CD14-positive monocyte (primary cell): Measurements from ENCODE around the gene FAM13A. TPM values are rescaled to one million over a fixed set of nuclear protein-coding genes. Genes with fewer than 3 reads are reported as not detected.

Experiments
- DNase-seq, 3 donors: peaks; one replicate each; pipeline ENCODE4 v3.0.0-alpha.2; 2011 to 2022
- H2AFZ ChIP-seq: 2 replicates; pipeline ENCODE4 v1.6.0; 2012; ENCODE audit warnings: mild to moderate bottlenecking, low read depth, low read length, inconsistent platforms; ENCODE audit not compliant: insufficient read depth, poor library complexity, severe bottlenecking
- H3K27ac ChIP-seq, 2 donors: 1 replicate in 1 of 2; 2 replicates in 1 of 2; pipeline ENCODE4 v1.5.1; 2012 to 2013; ENCODE audit warnings: low read length in 2 of 2, control low read depth in 1 of 2, inconsistent platforms in 1 of 2, low read depth in 1 of 2, mild to moderate bottlenecking in 1 of 2
- H3K27me3 ChIP-seq, 2 donors: one replicate each; pipeline versions ENCODE4 v1.6.0 to v1.6.1; 2011 to 2013; ENCODE audit warnings: low read length in 2 of 2; ENCODE audit not compliant: control insufficient read depth in 2 of 2, insufficient read depth in 2 of 2
- H3K36me3 ChIP-seq, 2 donors: replicated peaks in 1 of 2; 1 replicate in 1 of 2; 2 replicates in 1 of 2; pipeline versions ENCODE4 v1.5.1 to v1.6.1; 2012 to 2013; ENCODE audit warnings: low read length in 2 of 2, control low read depth in 1 of 2, inconsistent platforms in 1 of 2, mild to moderate bottlenecking in 1 of 2; ENCODE audit not compliant: insufficient read depth in 2 of 2, control insufficient read depth in 1 of 2
- H3K4me1 ChIP-seq, 2 donors: 1 replicate in 1 of 2; 2 replicates in 1 of 2; pipeline versions ENCODE4 v1.5.1 to v1.6.1; 2012 to 2013; ENCODE audit warnings: low read length in 2 of 2, control low read depth in 1 of 2, inconsistent platforms in 1 of 2, mild to moderate bottlenecking in 1 of 2, moderate library complexity in 1 of 2; ENCODE audit not compliant: insufficient read depth in 2 of 2, control insufficient read depth in 1 of 2
- H3K4me2 ChIP-seq: replicated peaks from 2 replicates; pipeline ENCODE3; 2012; ENCODE audit warnings: low read length, moderate library complexity, mild to moderate bottlenecking; ENCODE audit not compliant: poor library complexity, severe bottlenecking; ENCODE audit errors: extremely low read depth
- H3K4me3 ChIP-seq, 3 experiments: fragments of 200-600 bp in 1 of 3; sonication (generic) in 1 of 3; replicated peaks in 1 of 3; 1 replicate in 2 of 3; 2 replicates in 1 of 3; pipeline ENCODE4 v1.5.1; 2011 to 2013; ENCODE audit warnings: low read length in 3 of 3, mild to moderate bottlenecking in 3 of 3, control low read depth in 2 of 3, low read depth in 2 of 3, inconsistent platforms in 1 of 3, moderate library complexity in 1 of 3
- H3K79me2 ChIP-seq: 2 replicates; pipeline ENCODE4 v1.6.0; 2012; ENCODE audit warnings: mild to moderate bottlenecking, control low read depth, inconsistent platforms, low read length, moderate library complexity; ENCODE audit not compliant: insufficient read depth
- H3K9ac ChIP-seq: 2 replicates; pipeline ENCODE4 v1.6.0; 2017; ENCODE audit warnings: low read length, mild to moderate bottlenecking; ENCODE audit not compliant: insufficient read depth, poor library complexity, severe bottlenecking
- H3K9me3 ChIP-seq, 2 donors: replicated peaks in 1 of 2; 1 replicate in 1 of 2; 2 replicates in 1 of 2; pipeline versions ENCODE4 v1.5.1 to v1.6.1; 2012 to 2013; ENCODE audit warnings: low read length in 2 of 2, control low read depth in 1 of 2; ENCODE audit not compliant: control insufficient read depth in 1 of 2, insufficient read depth in 1 of 2
- H4K20me1 ChIP-seq: 2 replicates; pipeline ENCODE4 v1.6.0; 2012; ENCODE audit warnings: mild to moderate bottlenecking, low read length, control low read depth, moderate library complexity; ENCODE audit not compliant: insufficient read depth
- H3K27ac Mint-ChIP-seq, 7 donors: one replicate each; pipeline ENCODE4 v1.8.0; 2020; ENCODE audit warnings: mild to moderate bottlenecking in 7 of 7, mixed read lengths in 7 of 7, moderate library complexity in 6 of 7, inconsistent platforms in 2 of 7
- H3K27me3 Mint-ChIP-seq, 3 donors: one replicate each; pipeline ENCODE4 v1.8.0; 2021 to 2022; ENCODE audit warnings: low read depth in 3 of 3, mild to moderate bottlenecking in 3 of 3, mixed read lengths in 3 of 3, moderate library complexity in 3 of 3, inconsistent platforms in 1 of 3
- H3K36me3 Mint-ChIP-seq, 2 donors: one replicate each; pipeline ENCODE4 v1.8.0; 2020; ENCODE audit warnings: mixed read lengths in 2 of 2, inconsistent platforms in 1 of 2, mild to moderate bottlenecking in 1 of 2
- H3K4me1 Mint-ChIP-seq: one replicate; pipeline ENCODE4 v1.8.0; 2020; ENCODE audit warnings: mild to moderate bottlenecking, mixed read lengths
- H3K4me3 Mint-ChIP-seq, 2 donors: one replicate each; pipeline ENCODE4 v1.8.0; 2020; ENCODE audit warnings: mild to moderate bottlenecking in 2 of 2, mixed read lengths in 2 of 2, moderate library complexity in 1 of 2
- H3K9me3 Mint-ChIP-seq, 7 donors: one replicate each; pipeline ENCODE4 v1.8.0; 2020 to 2022; ENCODE audit warnings: mixed read lengths in 7 of 7, mild to moderate bottlenecking in 6 of 7, moderate library complexity in 6 of 7, inconsistent platforms in 2 of 7
- CTCF ChIP-seq: fragments of 200-600 bp; IDR thresholded peaks from one replicate; pipeline ENCODE4 v1.8.0; 2022; ENCODE audit warnings: antibody characterized with exemption, mild to moderate bottlenecking
- WGBS: methylation state at CpG from one replicate; pipeline ENCODE4 v1.1.5; 2013; ENCODE audit warnings: missing lambda C conversion rate; ENCODE audit not compliant: insufficient coverage; 5-methylcytosine and 5-hydroxymethylcytosine counted together
- intact Hi-C, 2 donors: fragments of 100-400 bp; cut with micrococcal nuclease; formaldehyde crosslinking; loops; one replicate each; pipeline versions ENCODE4 v1.15.0 to v1.15.1; 2023
- polyA plus RNA-seq, 3 donors: library from polyadenylated mRNA; depleted of rRNA in 1 of 3; unstranded in 2 of 3; stranded (reverse) in 1 of 3; fragments of 300-500 nt in 2 of 3; fragments of >200 nt in 1 of 3; fragmentation: Illumina TruSeq in 2 of 3; gene quantifications; 1 replicate in 2 of 3; 2 replicates in 1 of 3; pipeline ENCODE4 v1.2.3, GENCODE V29; 2012 to 2021

The FAM13A gene
- polyA plus RNA-seq, 3 donors, result 5.3 to 20.0 (median 6.5) TPM

- H3K4me1 ChIP-seq, result peaks cover 35 to 63% of the 10 kb centered on the region in 2 donors
- Mint-ChIP-seq H3K27me3 (peaks cover 0 to 2% (median 0%) of the 10 kb centered on the region in 3 donors), H3K36me3 (no peaks in the 10 kb centered on the region), H3K4me1 (peaks cover 49% of the 10 kb centered on the region), H3K27ac (no peak overlapping the region), H3K4me3 (peak overlapping the region in 1 of 2 donors; percentile 77), H3K9me3 (no peaks in the 10 kb centered on the region)
- WGBS, result no CpG with 5 or more reads among the region's 2 CpGs
- no peak for DNase-seq
- intact Hi-C loops, result loop anchor here (5.0 to 10.0 kb wide), 3 partner anchors 41 to 143 kb away; no protein-coding TSS in a partner anchor
- H3K79me2 ChIP-seq, result peaks cover 60% of the 10 kb centered on the region
- H2AFZ ChIP-seq, result peak overlapping the region; percentile 8
- H3K27ac ChIP-seq, result peak overlapping the region in 1 of 2 donors; percentile 97
- H3K36me3 ChIP-seq, result no peaks in the 10 kb centered on the region
- peak overlapping the region; percentile 94 for H3K4me2 ChIP-seq
- H3K9ac ChIP-seq, result peak overlapping the region; percentile 63
- peak overlapping the region; percentile 68 to 93 (median 73) for H3K4me3 ChIP-seq
- H3K9me3 ChIP-seq, result no peaks in the 10 kb centered on the region
- TF ChIP-seq CTCF, result no peak
- H3K27me3 ChIP-seq, result no peaks in the 10 kb centered on the region
- H4K20me1 ChIP-seq, result peaks cover 28% of the 10 kb centered on the region
Observed at GRCh38 chr4:88821522-88821921, 235.5 kb downstream of the FAM13A start.

GRCh38 chr4:88820698-88821415, 236.1 kb downstream of the FAM13A start:
- peak overlapping the region; percentile 68 to 93 (median 73) for H3K4me3 ChIP-seq
- H2AFZ ChIP-seq, result no peak overlapping the region
- H3K4me1 Mint-ChIP-seq, result peaks cover 54% of the 10 kb centered on the region
- peaks cover 35 to 63% of the 10 kb centered on the region in 2 donors for H3K4me1 ChIP-seq
- peak overlapping the region; percentile 94 for H3K4me2 ChIP-seq
- no peaks in the 10 kb centered on the region for H3K36me3 ChIP-seq
- TF ChIP-seq CTCF, result no peak
- H3K27me3 ChIP-seq, result no peaks in the 10 kb centered on the region
- peak overlapping the region; percentile 68 to 79 for H3K4me3 Mint-ChIP-seq
- H3K9me3 ChIP-seq, result no peaks in the 10 kb centered on the region
- peaks cover 63% of the 10 kb centered on the region for H3K79me2 ChIP-seq
- H3K9me3 Mint-ChIP-seq, result no peaks in the 10 kb centered on the region
- 100% methylated on average over 6 of the region's 10 CpGs for WGBS
- DNase-seq, result no peak
- intact Hi-C loops, result loop anchor here (5.0 to 10.0 kb wide), 3 partner anchors 41 to 144 kb away; no protein-coding TSS in a partner anchor
- peaks cover 34% of the 10 kb centered on the region for H4K20me1 ChIP-seq
- H3K27ac ChIP-seq, result peak overlapping the region in 1 of 2 donors; percentile 32
- H3K27ac Mint-ChIP-seq, result peak overlapping the region in 6 of 7 donors; percentile 40 to 89 (median 82)
- no peaks in the 10 kb centered on the region for H3K36me3 Mint-ChIP-seq
- no peak overlapping the region for H3K9ac ChIP-seq
- peaks cover 0 to 2% (median 0%) of the 10 kb centered on the region in 3 donors for H3K27me3 Mint-ChIP-seq
